Measurements from ENCODE around the gene ZNF99.
A peak's percentile ranks its signal among the peaks of the same experiment; 100 is the strongest.
"Not testable (repeated sequence)": the region's sequence is repeated elsewhere in the genome, so short reads cannot be mapped to it uniquely, and the experiment has no call there.

The ZNF99 gene

DNA sequence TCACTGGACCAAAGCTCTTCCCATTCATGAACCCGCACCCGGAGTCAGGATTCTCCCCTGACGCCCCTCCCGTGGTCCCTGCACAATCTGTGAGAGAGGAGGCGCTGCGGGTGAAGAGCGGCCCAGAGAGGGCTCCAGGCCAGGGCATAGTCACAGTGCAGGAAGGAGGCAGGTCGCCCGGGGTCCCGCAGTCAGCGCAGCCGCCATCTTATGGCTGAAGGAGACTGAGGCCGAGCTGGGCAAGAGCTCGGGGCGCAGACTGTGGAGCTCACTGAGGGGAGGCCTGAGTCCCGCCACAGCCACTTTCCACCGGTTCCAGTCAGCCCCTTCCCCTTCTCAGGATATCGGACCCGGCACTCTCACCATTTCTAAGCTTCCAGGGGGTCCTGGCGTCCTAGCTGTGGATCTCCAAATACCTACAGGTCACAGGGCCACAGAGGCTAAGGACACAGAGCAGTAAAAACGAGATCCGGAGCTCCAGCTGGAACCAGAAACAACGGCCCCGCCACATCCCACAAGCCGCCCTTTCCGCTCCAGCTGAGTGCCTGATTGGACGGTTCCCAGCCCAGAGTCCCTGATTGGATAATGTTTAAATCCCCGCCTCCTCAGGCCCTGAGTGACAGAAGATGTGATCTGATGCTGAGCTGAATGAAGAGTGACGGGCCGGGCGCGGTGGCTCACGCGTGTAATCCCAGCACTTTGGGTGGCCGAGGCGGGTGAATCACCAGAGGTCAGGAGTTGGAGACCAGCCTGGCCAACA is at the start of gene ZNF99:
Gene ZNF99, minus strand, starts transcription at position 501 of the 760 bp plus-strand sequence. Its CDS starts 135 bp downstream, at position 366.
- DNase-seq = no peak

DNA sequence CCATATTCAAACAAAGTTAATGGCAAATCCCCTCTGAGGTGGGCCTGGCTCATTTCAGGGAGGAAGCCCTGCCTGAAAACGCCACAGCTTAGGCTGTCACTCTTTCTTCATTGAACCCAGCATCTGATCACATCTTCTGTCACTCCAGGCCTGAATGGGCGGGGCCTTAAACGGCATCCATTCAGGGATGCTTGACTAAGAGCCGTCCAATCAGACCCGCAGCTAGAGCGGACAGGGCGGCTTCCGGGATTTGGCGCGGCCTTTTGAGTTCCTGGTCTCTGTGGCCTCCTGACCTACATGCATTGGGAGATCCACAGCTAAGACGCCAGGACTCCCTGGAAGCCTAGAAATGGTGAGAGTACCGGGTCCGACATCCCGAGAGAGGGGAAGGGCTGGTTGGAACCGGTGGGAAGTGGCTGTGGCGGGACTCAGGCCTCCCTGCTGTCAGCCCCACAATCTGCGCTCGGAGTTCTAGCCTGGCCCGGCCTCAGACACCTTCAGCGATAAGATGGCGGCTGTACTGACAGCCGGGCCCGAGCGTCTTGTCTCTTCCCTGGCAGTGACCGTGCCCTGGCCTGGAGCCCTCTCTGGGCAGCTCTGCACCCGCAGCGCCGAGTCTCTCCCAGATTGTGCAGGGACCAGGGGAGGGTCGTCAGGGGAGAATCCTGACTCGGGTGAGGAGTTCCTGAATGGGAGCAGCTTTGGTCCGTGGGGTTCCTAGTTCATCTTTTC is 48.2 kb upstream of the ZNF99 start, which contains the start of gene ZNF723:
Gene ZNF723, plus strand, starts transcription at position 261 of the 732 bp plus-strand sequence. Its CDS starts 89 bp downstream, at position 350.
- DNase-seq = no peak

DNA sequence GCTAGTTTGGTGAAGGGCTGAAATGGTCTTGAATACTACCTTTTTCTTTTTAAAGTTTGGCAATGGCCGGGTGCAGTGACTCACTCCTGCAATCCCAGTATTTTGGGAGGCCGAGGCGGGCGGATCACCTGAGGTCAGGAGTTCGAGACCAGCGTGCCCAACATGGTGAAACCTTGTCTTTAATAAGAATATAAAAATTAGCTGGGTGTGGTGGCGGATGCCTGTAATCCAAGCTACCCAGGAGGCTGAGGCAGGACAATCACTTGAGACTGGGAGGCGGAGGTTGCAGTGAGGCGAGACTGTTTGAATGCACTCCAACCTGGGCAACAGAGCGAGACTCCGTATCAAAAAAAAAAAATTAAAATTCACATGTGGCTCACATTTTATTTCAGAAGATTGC is 47.3 kb upstream of the ZNF99 start:
- DNase-seq = no peak

DNA sequence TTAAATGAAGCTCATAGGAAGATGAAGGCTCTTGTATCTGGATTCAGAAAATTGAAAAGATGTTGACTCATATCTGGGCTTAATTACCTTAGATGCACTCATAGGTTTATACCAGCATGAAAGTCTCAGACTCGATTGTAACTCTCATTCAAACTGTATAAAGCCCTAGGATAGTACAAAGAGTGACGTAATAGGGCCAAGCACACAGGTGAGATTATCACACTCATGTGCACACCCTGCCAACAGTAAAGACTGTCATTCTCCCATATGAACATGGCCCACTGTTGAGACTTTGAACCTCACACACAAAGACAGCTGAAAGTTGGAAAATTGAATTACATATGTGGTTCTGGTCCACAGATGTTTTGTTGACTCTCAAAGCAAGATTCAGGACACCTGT is 30.2 kb upstream of the ZNF99 start:
- no peak for DNase-seq

DNA sequence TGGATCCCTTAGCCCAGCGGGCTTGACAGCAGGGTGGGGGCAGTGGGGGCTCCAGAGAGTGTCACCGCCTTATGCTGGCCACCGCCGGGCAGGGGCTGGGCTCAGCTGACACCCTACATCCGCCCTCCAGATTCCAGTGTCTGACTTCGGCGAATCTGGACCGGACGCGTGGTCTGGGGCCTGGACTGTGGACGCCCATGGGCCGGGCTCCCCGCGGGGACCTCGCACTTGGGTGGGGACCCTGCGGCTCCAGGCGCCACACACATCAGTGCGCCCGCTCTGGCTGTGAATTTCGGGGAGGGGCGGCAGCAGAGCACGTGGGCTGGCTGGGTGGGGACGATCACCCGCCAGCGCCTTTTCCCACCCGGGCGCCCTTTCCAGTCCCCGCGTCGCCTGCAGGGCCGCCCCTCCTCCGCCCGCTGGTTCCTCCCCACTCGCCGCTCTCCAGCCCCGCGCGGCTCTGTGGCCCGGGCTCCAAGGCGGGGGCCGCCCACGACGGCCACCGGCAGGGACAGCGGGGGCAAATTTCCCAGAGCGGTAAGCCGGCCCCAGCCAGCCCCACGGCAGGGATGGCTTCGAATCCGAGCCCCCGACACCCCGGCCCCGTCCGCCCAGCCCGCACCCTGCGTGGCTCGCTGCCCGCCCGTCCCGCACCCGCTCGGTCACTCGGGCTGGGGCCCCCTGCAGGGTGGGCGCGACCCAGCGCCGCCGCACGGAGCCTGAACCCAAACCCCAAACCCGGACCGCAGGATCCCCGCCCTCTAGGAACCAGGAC is 23.3 kb upstream of the ZNF99 start:
- DNase-seq = no peak

DNA sequence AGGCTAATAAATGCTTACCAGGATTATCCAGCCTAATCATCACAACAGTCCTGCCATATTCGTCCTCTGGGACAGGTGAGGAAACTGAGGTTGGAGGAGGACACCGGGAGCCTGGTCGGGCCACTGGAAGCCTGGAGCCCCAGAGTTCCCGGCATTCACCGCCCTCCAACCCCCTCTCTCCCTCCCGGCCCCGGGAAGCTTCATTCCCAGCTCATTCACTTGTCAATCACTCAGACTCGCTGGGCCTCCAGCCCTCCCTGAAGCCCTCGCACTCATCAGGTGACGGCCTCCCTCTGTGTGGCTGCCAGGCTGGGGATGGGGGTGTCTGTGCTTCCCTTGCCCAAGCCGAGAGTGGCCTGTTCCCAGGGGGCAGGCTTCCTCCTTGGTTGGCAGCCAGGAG is 22.5 kb upstream of the ZNF99 start:
- no peak for DNase-seq

DNA sequence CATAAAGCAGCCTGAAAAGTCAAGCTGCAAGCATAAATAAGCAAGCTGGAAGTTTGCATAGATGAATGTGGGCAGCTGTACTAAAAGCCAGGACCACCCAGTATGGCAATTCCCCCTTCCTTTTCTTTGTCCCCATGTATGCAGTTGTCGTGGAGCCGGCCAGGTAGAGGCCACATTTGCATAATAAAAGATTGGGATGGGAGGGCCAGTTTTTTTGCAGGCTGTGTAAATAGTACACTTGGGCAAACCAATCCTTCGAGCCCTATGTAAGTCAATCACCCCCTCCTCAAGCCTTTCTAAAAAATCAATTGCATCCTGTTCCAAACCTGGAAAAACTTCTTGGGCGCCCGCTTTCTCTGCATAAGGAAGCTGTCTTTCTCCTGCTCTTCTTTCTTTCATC is 13.1 kb upstream of the ZNF99 start:
- no peak for DNase-seq

DNA sequence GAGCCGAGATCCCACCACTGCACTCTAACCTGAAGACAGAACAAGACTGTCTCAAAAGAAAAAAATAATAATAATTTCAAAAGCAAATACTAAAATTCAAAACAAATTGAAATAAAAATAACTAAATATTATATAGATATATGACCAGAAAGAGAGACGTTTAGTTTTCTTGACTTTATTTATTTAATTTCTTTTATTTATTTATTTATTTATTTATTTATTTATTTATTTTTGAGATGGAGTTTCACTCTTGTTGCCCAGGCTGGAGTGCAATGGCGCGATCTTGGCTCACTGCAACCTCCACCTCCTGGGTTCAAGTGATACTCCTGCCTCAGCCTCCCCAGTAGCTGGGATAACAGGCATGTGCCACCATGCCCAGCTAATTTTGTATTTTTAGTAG is 8.9 kb upstream of the ZNF99 start:
- DNase-seq = not testable (repeated sequence)

DNA sequence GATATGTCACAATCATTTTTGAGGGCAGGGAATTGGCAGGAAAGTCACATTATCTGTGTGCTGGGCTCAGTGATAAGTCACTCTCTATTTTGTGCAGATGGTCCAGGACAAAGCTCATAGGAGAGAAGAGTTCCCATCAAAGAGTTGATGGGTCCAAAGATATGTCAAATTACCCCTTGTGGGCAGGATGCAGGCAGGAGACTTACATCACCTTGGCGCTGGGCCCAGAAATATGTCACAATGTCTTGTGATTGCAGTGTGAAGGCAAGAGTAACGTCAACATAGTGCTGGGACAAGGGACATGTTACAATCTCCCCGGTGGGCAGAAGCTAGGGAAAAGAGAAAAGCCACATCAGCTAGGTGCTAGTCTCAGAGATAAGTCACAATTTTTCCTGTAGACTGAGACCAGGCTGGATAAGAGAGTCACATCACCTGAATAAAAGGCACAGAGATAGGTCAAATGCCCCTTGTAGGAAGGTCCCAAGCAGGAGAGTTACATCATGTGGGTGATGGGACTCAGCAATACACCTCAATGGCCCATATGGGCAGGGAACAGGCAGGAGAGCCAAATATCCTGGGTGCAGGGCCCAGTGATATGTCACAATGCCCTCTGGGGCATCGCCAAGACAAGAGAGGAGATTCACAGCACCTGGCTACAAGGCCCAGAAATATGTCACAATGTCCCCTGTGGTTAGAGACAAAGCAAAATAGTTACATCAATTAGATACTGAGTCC is 47.9 kb downstream of the ZNF99 start:
- DNase-seq = peak; percentile 1

DNA sequence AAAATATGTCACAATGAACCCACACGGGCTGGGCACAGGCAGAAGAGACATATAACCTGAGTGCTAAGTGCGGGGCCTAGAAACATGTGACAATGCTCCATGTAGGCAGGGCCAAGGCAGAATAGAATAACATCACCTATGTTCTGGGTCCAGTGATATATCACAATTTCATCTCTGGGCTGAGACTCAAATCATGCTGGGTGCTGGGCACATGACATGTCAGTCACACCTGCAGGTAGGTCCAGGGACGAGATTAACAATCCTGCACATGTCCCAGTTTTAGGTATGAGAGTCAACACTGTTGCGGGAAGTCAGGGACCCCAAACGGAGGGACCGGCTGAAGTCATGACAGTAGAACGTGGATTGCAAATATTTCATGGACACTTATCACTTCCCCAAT is 50.3 kb downstream of the ZNF99 start:
- DNase-seq = no peak

DNA sequence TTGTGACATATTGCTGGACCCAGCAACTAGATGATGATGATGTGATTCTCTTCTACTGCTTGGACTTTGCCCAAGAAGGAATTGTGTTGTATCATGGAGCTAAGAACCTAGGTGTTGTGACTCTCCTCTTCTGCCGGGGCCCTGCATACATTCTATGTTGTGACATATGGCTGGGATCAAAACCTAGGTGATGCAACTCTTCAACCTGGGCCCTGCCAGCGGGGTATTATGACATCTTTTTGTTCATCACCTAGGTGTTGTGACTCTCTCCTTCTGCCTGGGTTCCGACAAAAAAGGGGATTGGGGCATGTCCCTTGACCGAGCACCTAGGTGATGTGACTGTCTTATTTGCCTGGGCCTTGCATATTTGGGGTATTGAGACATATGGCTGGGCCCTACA is 55.7 kb downstream of the ZNF99 start:
- DNase-seq = not testable (repeated sequence)

DNA sequence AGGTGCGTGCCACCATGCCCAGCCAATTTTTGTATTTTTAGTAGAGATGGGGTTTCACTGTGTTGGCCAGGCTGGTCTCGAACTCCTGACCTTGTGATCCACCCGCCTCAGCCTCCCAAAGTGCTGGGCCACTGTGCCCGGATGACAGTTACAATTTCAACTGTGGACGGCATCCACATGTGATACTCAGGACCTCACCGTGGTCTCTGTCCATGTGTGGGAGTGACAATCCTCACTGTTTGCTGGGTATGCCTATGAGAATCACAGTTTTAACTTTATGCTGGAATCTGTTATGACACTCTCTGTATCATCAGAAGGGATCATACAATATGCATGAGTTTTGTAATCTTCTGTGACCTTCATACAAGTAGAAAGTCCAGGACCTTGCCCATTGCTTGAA is 62.4 kb downstream of the ZNF99 start:
- not testable (repeated sequence) for DNase-seq

DNA sequence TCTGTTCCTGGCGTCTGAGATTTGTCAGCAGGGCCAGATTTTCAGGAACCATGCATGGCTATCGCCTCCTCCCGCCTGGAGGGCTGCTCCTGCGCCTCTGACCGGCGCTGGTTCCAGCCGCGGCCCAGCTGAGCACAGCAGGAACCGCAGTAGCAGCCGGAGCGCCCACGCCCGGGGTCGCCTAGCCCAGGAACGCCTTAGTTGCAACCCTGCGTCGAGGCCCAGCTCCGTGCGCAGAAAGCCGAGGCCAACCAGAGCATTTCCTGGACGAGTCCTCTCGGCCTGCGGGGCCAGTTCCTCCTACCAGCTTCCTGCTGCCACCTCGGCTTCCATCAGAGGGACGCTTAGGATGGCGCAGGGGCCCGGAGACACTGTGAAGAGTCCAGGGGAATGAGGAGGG is 75.0 kb downstream of the ZNF99 start:
- no peak for DNase-seq

DNA sequence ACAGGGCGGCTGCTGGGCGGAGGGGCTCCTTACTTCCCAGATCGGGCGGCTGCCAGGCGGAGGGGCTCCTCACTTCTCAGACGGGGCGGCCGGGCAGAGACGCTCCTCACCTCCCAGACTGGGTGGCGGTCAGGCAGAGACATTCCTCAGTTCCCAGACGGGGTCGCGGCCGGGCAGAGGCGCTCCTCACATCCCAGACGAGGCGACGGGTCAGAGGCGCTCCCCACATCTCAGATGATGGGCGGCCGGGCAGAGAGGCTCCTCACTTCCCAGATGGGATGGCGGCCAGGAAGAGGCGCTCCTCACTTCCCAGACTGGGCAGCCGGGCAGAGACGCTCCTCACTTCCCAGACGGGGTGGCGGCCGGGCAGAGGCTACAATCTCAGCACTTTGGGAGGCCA is 80.9 kb downstream of the ZNF99 start:
- not testable (repeated sequence) for DNase-seq

DNA sequence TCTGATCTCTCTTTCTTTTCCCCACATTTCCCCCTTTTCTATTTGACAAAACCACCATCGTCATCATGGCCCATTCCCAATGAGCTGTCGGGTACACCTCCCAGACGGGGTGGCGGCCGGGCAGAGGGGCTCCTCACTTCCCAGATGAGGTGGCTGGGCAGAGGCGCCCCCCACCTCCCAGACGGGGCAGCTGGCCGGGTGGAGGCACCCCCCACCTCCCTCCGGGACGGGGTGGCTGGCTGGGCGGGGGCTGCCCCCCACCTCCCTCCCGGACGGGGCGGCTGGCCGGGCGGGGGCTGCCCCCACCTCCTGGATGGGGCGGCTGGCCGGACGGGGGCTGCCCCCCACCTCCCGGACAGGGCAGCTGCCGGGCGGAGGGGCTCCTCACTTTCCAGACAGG is 81.3 kb downstream of the ZNF99 start:
- not testable (repeated sequence) for DNase-seq

Data from hematopoietic multipotent progenitor cell treated with erythropoietin and hydrocortisone succinate and interleukin-3 and kit ligand, for 8 days (in vitro differentiated cells).